Measurements from ENCODE around the gene TBC1D3B.
"Not testable (repeated sequence)": the region's sequence is repeated elsewhere in the genome, so short reads cannot be mapped to it uniquely, and the experiment has no call there.

- TF ChIP-seq, protein P1, sequence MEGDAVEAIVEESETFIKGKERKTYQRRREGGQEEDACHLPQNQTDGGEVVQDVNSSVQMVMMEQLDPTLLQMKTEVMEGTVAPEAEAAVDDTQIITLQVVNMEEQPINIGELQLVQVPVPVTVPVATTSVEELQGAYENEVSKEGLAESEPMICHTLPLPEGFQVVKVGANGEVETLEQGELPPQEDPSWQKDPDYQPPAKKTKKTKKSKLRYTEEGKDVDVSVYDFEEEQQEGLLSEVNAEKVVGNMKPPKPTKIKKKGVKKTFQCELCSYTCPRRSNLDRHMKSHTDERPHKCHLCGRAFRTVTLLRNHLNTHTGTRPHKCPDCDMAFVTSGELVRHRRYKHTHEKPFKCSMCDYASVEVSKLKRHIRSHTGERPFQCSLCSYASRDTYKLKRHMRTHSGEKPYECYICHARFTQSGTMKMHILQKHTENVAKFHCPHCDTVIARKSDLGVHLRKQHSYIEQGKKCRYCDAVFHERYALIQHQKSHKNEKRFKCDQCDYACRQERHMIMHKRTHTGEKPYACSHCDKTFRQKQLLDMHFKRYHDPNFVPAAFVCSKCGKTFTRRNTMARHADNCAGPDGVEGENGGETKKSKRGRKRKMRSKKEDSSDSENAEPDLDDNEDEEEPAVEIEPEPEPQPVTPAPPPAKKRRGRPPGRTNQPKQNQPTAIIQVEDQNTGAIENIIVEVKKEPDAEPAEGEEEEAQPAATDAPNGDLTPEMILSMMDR (IDR thresholded peaks at IDR 0.05; ENCODE audit: extremely low read depth in 1 of 2, insufficient read depth in 1 of 2, low read depth in 1 of 2, low read length in 2 of 2): not testable (repeated sequence)
- TF ChIP-seq EZH2 (IDR thresholded peaks at IDR 0.05; ENCODE audit: borderline replicate concordance, low read depth, low read length, severe bottlenecking); POLR2A (IDR thresholded peaks at IDR 0.05; ENCODE audit: low read depth, low read length); MYC (IDR thresholded peaks at IDR 0.05; ENCODE audit: low read depth, low read length): not testable (repeated sequence)
Measured at GRCh38 chr17:36220737-36221580, 44.5 kb upstream of the TBC1D3B start.

All from endothelial cell of umbilical vein (primary cell).